ENCODE measurements around the gene GSPT1.
"Not testable (repeated sequence)": the region's sequence is repeated elsewhere in the genome, so short reads cannot be mapped to it uniquely, and the experiment has no call there.

GSPT1 gene

GRCh38 chr16:11915644-11916523, at the start of gene GSPT1:
Gene GSPT1, minus strand, starts transcription at chr16:11915956. Its CDS starts 236 bp downstream, at chr16:11915720.
- Histone ChIP-seq H4K20me1 (ENCODE audit: control insufficient read depth, insufficient read depth, low read depth, low read length) (peaks cover 19% of the 10 kb centered on the region), H3K9me3 (ENCODE audit: control insufficient read depth, insufficient read depth, low read length) (no peaks in the 10 kb centered on the region), H3K79me2 (ENCODE audit: control insufficient read depth, low read length) (peaks cover 49% of the 10 kb centered on the region), H3K4me2 (ENCODE audit: low read length) (peak within 1 kb of the TSS; percentile 94), H3K36me3 (ENCODE audit: control insufficient read depth, low read length) (peaks cover 33% of the 10 kb centered on the region), H3K4me3 (ENCODE audit: low read length) (peak within 1 kb of the TSS; percentile 74), H3K4me1 (ENCODE audit: control insufficient read depth, low read length) (peaks cover 31% of the 10 kb centered on the region), H3K27me3 (ENCODE audit: control insufficient read depth, low read length) (peaks cover 7% of the 10 kb centered on the region), H3K9me2 (replicated peaks; ENCODE audit: control insufficient read depth, low read length) (no peaks in the 10 kb centered on the region), H3K27ac (ENCODE audit: low read depth, low read length) (peak within 1 kb of the TSS; percentile 38), H3F3A (ENCODE audit: control insufficient read depth, insufficient read depth) (0 out of 2 replicates have a peak, but pooled peaks cover 3% of the 10 kb centered on the region)
- peak; percentile 24 for TF ChIP-seq CTCF (IDR thresholded peaks at IDR 0.05; ENCODE audit: low read depth, low read length, poor library complexity, severe bottlenecking)
- no peak for TF ChIP-seq EZH2phosphoT487 (IDR thresholded peaks at IDR 0.05; ENCODE audit: borderline replicate concordance, low read length)

- peak within 1 kb of the TSS; percentile 99 for H3K27ac ChIP-seq (ENCODE audit: low read depth, low read length)
- H4K20me1 ChIP-seq (ENCODE audit: control insufficient read depth, insufficient read depth, low read depth, low read length) = no peaks in the 10 kb centered on the region
- TF ChIP-seq EZH2phosphoT487 (IDR thresholded peaks at IDR 0.05; ENCODE audit: borderline replicate concordance, low read length) = no peak
- TF ChIP-seq CTCF (IDR thresholded peaks at IDR 0.05; ENCODE audit: low read depth, low read length, poor library complexity, severe bottlenecking) = no peak
- H3K9me2 ChIP-seq (replicated peaks; ENCODE audit: control insufficient read depth, low read length) = no peaks in the 10 kb centered on the region
- peaks cover 87% of the 10 kb centered on the region for H3K4me1 ChIP-seq (ENCODE audit: control insufficient read depth, low read length)
- peak within 1 kb of the TSS; percentile 76 for H3K4me3 ChIP-seq (ENCODE audit: low read length)
- H3K36me3 ChIP-seq (ENCODE audit: control insufficient read depth, low read length) = peaks cover 32% of the 10 kb centered on the region
- H3K9me3 ChIP-seq (ENCODE audit: control insufficient read depth, insufficient read depth, low read length) = no peaks in the 10 kb centered on the region
- H3K4me2 ChIP-seq (ENCODE audit: low read length) = peak within 1 kb of the TSS; percentile 72
- H3K27me3 ChIP-seq (ENCODE audit: control insufficient read depth, low read length) = no peaks in the 10 kb centered on the region
- H3F3A ChIP-seq (ENCODE audit: control insufficient read depth, insufficient read depth) = peaks cover 38% of the 10 kb centered on the region
- H3K79me2 ChIP-seq (ENCODE audit: control insufficient read depth, low read length) = peaks cover 27% of the 10 kb centered on the region
Observed at GRCh38 chr16:11964761-11965551, 49.2 kb upstream of the GSPT1 start, which contains the start of gene TNFRSF17. Gene TNFRSF17, plus strand, starts transcription at chr16:11965210. Its CDS starts 115 bp downstream, at chr16:11965325.

- Histone ChIP-seq H3K4me2 (ENCODE audit: low read length) (peak overlapping the region; percentile 72), H3K79me2 (ENCODE audit: control insufficient read depth, low read length) (peaks cover 18% of the 10 kb centered on the region), H3K27ac (ENCODE audit: low read depth, low read length) (peak overlapping the region; percentile 99), H3K9me2 (replicated peaks; ENCODE audit: control insufficient read depth, low read length) (no peaks in the 10 kb centered on the region), H3K4me3 (ENCODE audit: low read length) (peak overlapping the region; percentile 76), H3K9me3 (ENCODE audit: control insufficient read depth, insufficient read depth, low read length) (no peaks in the 10 kb centered on the region), H3K4me1 (ENCODE audit: control insufficient read depth, low read length) (peaks cover 87% of the 10 kb centered on the region), H3F3A (ENCODE audit: control insufficient read depth, insufficient read depth) (peaks cover 41% of the 10 kb centered on the region), H4K20me1 (ENCODE audit: control insufficient read depth, insufficient read depth, low read depth, low read length) (no peaks in the 10 kb centered on the region), H3K36me3 (ENCODE audit: control insufficient read depth, low read length) (peaks cover 21% of the 10 kb centered on the region), H3K27me3 (ENCODE audit: control insufficient read depth, low read length) (no peaks in the 10 kb centered on the region)
- no peak for TF ChIP-seq EZH2phosphoT487 (IDR thresholded peaks at IDR 0.05; ENCODE audit: borderline replicate concordance, low read length)
- no peak for TF ChIP-seq CTCF (IDR thresholded peaks at IDR 0.05; ENCODE audit: low read depth, low read length, poor library complexity, severe bottlenecking)
Observed at GRCh38 chr16:11963706-11964105, 48.0 kb upstream of the GSPT1 start.

- peak overlapping the region; percentile 99 for H3K27ac ChIP-seq (ENCODE audit: low read depth, low read length)
- H3K4me2 ChIP-seq (ENCODE audit: low read length) = peak overlapping the region; percentile 72
- not testable (repeated sequence) for H3K9me3 ChIP-seq (ENCODE audit: control insufficient read depth, insufficient read depth, low read length); H4K20me1 ChIP-seq (ENCODE audit: control insufficient read depth, insufficient read depth, low read depth, low read length); H3K27me3 ChIP-seq (ENCODE audit: control insufficient read depth, low read length); H3K9me2 ChIP-seq (replicated peaks; ENCODE audit: control insufficient read depth, low read length)
- H3F3A ChIP-seq (ENCODE audit: control insufficient read depth, insufficient read depth) = peaks cover 41% of the 10 kb centered on the region
- H3K4me3 ChIP-seq (ENCODE audit: low read length) = peak overlapping the region; percentile 76
- H3K79me2 ChIP-seq (ENCODE audit: control insufficient read depth, low read length) = peaks cover 11% of the 10 kb centered on the region
- H3K36me3 ChIP-seq (ENCODE audit: control insufficient read depth, low read length) = peaks cover 14% of the 10 kb centered on the region
- peaks cover 82% of the 10 kb centered on the region for H3K4me1 ChIP-seq (ENCODE audit: control insufficient read depth, low read length)
Observed at GRCh38 chr16:11962978-11963377, 47.2 kb upstream of the GSPT1 start.

- not testable (repeated sequence) for H3K36me3 ChIP-seq (ENCODE audit: control insufficient read depth, low read length); H3K9me2 ChIP-seq (replicated peaks; ENCODE audit: control insufficient read depth, low read length); H4K20me1 ChIP-seq (ENCODE audit: control insufficient read depth, insufficient read depth, low read depth, low read length); H3K27me3 ChIP-seq (ENCODE audit: control insufficient read depth, low read length); H3K9me3 ChIP-seq (ENCODE audit: control insufficient read depth, insufficient read depth, low read length); H3K79me2 ChIP-seq (ENCODE audit: control insufficient read depth, low read length)
- peak overlapping the region; percentile 99; the same call in 1 of the 2 replicates for H3K27ac ChIP-seq (ENCODE audit: low read depth, low read length)
- peaks cover 46% of the 10 kb centered on the region for H3F3A ChIP-seq (ENCODE audit: control insufficient read depth, insufficient read depth)
- peaks cover 77% of the 10 kb centered on the region for H3K4me1 ChIP-seq (ENCODE audit: control insufficient read depth, low read length)
- H3K4me3 ChIP-seq (ENCODE audit: low read length) = peak overlapping the region; percentile 76; the same call in 1 of the 2 replicates
- peak overlapping the region; percentile 72 for H3K4me2 ChIP-seq (ENCODE audit: low read length)
Observed at GRCh38 chr16:11962457-11962856, 46.7 kb upstream of the GSPT1 start.
